ENCODE data around the gene FBXO47. TPM values are rescaled to one million over a fixed set of nuclear protein-coding genes. Genes with fewer than 3 reads are reported as not detected.
A peak's percentile ranks its signal among the peaks of the same experiment; 100 is the strongest.

Gene FBXO47
- polyA plus RNA-seq, 3 donors = not detected

DNA sequence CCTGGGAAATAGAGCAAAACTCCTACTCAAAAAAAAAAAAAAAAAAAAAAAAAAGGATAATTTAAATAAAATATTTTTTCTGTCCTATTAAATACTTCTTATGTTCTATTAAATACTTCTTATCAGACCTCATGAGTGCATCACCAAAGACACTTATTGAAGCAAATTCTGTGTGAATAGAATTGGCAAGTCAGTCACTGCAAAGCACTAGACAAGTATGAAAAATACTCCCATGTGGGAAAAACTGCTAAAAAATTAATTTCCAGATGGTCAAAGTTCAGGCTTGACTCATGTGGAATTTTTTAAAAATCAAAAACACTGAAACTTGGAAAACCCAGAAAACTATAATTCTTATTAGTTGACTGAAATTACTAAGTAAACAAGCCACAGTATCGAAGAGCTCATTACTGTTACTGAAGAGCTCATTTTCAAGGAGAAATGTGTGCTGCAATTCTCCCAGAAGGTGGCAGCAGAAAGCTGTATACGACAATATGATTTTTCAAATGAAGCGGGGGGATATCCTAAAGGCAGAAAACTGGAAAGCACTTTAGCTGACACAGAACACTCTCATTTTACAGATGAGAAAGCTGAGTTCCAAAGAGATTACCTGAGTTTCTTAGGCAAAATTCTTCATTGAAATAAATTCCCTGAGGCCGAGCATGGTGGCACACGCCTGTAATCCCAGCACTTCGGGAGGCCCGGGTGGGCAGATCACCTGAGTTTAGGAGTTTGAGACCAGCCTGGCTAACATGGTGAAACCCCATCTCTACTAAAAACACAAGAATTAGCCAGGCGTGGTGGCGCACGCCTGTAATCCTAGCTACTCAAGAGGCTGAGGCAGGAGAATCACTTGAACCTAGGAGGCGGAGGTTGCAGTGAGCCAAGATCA, 15.9 kb upstream of the FBXO47 start:
- H3K4me3 Mint-ChIP-seq = no peak overlapping the region

DNA sequence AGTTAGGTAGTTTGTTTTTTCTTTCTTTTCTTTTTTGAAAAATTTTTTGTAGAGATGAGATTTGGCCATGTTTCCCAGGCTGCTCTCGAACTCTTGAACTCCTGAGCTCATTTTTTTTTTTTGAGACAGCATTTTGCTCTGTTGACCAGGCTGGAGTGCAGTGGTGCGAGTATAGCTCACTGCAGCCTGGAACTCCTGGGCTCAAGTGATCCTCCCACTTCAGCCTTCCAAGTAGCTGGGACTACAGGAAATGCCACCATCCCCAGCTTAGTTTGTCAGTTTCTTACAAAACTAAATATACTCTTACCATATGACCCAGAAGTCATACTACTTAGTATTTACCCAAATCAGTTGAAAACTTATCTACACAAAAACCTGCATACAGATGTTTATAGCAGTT, 14.4 kb upstream of the FBXO47 start:
- H3K4me1 ChIP-seq (ENCODE audit: control insufficient read depth in 1 of 2, insufficient read depth in 2 of 2, low read length in 2 of 2) = peaks cover 7 to 10% of the 10 kb centered on the region in 2 donors
- Mint-ChIP-seq H3K36me3 (no peaks in the 10 kb centered on the region), H3K9me3 (no peaks in the 10 kb centered on the region), H3K4me1 (no peaks in the 10 kb centered on the region), H3K27me3 (ENCODE audit: low read depth in 3 of 3) (peaks cover 2 to 15% (median 6%) of the 10 kb centered on the region in 3 donors), H3K27ac (no peak overlapping the region), H3K4me3 (peak overlapping the region in 1 of 2 donors; percentile 15)
- WGBS (ENCODE audit: insufficient coverage) = no CpG with 5 or more reads among the region's 2 CpGs
- intact Hi-C loops (cut with micrococcal nuclease) = loop anchor here (5.0 kb wide), 1 partner anchor 171 kb away; the partner anchor contains the start of gene PLXDC1 (in 2 of the 2)
- no peak overlapping the region for H3K9ac ChIP-seq (ENCODE audit: insufficient read depth, low read length, poor library complexity, severe bottlenecking)
- no peaks in the 10 kb centered on the region for H3K27me3 ChIP-seq (ENCODE audit: control insufficient read depth in 2 of 2, insufficient read depth in 2 of 2, low read length in 2 of 2)
- H2AFZ ChIP-seq (ENCODE audit: insufficient read depth, low read depth, low read length, poor library complexity, severe bottlenecking) = no peak overlapping the region
- H3K9me3 ChIP-seq (replicated peaks in 1 of 2; ENCODE audit: control insufficient read depth in 1 of 2, insufficient read depth in 1 of 2, low read length in 2 of 2) = no peaks in the 10 kb centered on the region
- no peak overlapping the region for H3K4me3 ChIP-seq (replicated peaks in 1 of 3; ENCODE audit: low read depth in 2 of 3, low read length in 3 of 3)
- no peaks in the 10 kb centered on the region for H3K36me3 ChIP-seq (replicated peaks in 1 of 2; ENCODE audit: control insufficient read depth in 1 of 2, insufficient read depth in 2 of 2, low read length in 2 of 2)
- no peaks in the 10 kb centered on the region for H4K20me1 ChIP-seq (ENCODE audit: insufficient read depth, low read length)
- no peaks in the 10 kb centered on the region for H3K79me2 ChIP-seq (ENCODE audit: insufficient read depth, low read length)
- no peak overlapping the region for H3K27ac ChIP-seq (ENCODE audit: low read depth in 1 of 2, low read length in 2 of 2)
- H3K4me2 ChIP-seq (replicated peaks; ENCODE audit: extremely low read depth, low read length, poor library complexity, severe bottlenecking) = no peak overlapping the region
- DNase-seq = no peak
- TF ChIP-seq, protein P1, sequence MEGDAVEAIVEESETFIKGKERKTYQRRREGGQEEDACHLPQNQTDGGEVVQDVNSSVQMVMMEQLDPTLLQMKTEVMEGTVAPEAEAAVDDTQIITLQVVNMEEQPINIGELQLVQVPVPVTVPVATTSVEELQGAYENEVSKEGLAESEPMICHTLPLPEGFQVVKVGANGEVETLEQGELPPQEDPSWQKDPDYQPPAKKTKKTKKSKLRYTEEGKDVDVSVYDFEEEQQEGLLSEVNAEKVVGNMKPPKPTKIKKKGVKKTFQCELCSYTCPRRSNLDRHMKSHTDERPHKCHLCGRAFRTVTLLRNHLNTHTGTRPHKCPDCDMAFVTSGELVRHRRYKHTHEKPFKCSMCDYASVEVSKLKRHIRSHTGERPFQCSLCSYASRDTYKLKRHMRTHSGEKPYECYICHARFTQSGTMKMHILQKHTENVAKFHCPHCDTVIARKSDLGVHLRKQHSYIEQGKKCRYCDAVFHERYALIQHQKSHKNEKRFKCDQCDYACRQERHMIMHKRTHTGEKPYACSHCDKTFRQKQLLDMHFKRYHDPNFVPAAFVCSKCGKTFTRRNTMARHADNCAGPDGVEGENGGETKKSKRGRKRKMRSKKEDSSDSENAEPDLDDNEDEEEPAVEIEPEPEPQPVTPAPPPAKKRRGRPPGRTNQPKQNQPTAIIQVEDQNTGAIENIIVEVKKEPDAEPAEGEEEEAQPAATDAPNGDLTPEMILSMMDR (IDR thresholded peaks at IDR 0.05) = no peak

More for the DNA sequence above, 15.9 kb upstream of the FBXO47 start:
- no peak overlapping the region for H3K9ac ChIP-seq (ENCODE audit: insufficient read depth, low read length, poor library complexity, severe bottlenecking)
- H2AFZ ChIP-seq (ENCODE audit: insufficient read depth, low read depth, low read length, poor library complexity, severe bottlenecking) = no peak overlapping the region
- Mint-ChIP-seq H3K27me3 (ENCODE audit: low read depth in 3 of 3) (peaks cover 2 to 21% (median 6%) of the 10 kb centered on the region in 3 donors), H3K36me3 (no peaks in the 10 kb centered on the region), H3K9me3 (no peaks in the 10 kb centered on the region), H3K4me1 (no peaks in the 10 kb centered on the region), H3K27ac (peak overlapping the region in 1 of 7 donors; percentile 72)
- H3K9me3 ChIP-seq (replicated peaks in 1 of 2; ENCODE audit: control insufficient read depth in 1 of 2, insufficient read depth in 1 of 2, low read length in 2 of 2) = no peaks in the 10 kb centered on the region
- H3K4me3 ChIP-seq (replicated peaks in 1 of 3; ENCODE audit: low read depth in 2 of 3, low read length in 3 of 3) = no peak overlapping the region
- peaks cover 6 to 7% of the 10 kb centered on the region in 2 donors for H3K4me1 ChIP-seq (ENCODE audit: control insufficient read depth in 1 of 2, insufficient read depth in 2 of 2, low read length in 2 of 2)
- H3K27me3 ChIP-seq (ENCODE audit: control insufficient read depth in 2 of 2, insufficient read depth in 2 of 2, low read length in 2 of 2) = no peaks in the 10 kb centered on the region
- no peak overlapping the region for H3K4me2 ChIP-seq (replicated peaks; ENCODE audit: extremely low read depth, low read length, poor library complexity, severe bottlenecking)
- no peak overlapping the region for H3K27ac ChIP-seq (ENCODE audit: low read depth in 1 of 2, low read length in 2 of 2)
- TF ChIP-seq, protein P1 (IDR thresholded peaks at IDR 0.05) = peak; percentile 82
- H3K36me3 ChIP-seq (replicated peaks in 1 of 2; ENCODE audit: control insufficient read depth in 1 of 2, insufficient read depth in 2 of 2, low read length in 2 of 2) = no peaks in the 10 kb centered on the region
- peak; percentile 38 to 69 (median 55) for DNase-seq
- H4K20me1 ChIP-seq (ENCODE audit: insufficient read depth, low read length) = no peaks in the 10 kb centered on the region
- H3K79me2 ChIP-seq (ENCODE audit: insufficient read depth, low read length) = no peaks in the 10 kb centered on the region
- intact Hi-C loops (cut with micrococcal nuclease) = loop anchor here (5.0 kb wide), 1 partner anchor 169 kb away; the partner anchor contains the start of gene PLXDC1 (in 2 of the 2)
- 79% methylated on average over 9 of the region's 11 CpGs for WGBS (ENCODE audit: insufficient coverage)

Data from CD14-positive monocyte (primary cell).